GM21381 (cell line): ENCODE measurements around the gene COL27A1.

Experiments used
- ATAC-seq: cut with Tn5 transposase; IDR thresholded peaks from one replicate; pipeline ENCODE4 v1.9.1; 2021; ENCODE audit warnings: mild to moderate bottlenecking, moderate library complexity; ENCODE audit not compliant: unreplicated experiment

Gene COL27A1

GRCh38 chr9:114261987-114262386 lies 106.7 kb downstream of the COL27A1 start:
- ATAC-seq, result no peak

- ATAC-seq, result no peak
Measured at GRCh38 chr9:114263853-114264510, 108.6 kb downstream of the COL27A1 start.

- ATAC-seq, result no peak
Measured at GRCh38 chr9:114264806-114265550, 109.6 kb downstream of the COL27A1 start.

- no peak for ATAC-seq
Measured at GRCh38 chr9:114266969-114267368, 111.6 kb downstream of the COL27A1 start.

GRCh38 chr9:114269023-114269422 lies 113.7 kb downstream of the COL27A1 start:
- no peak for ATAC-seq

GRCh38 chr9:114270120-114270975 lies 115.0 kb downstream of the COL27A1 start:
- no peak for ATAC-seq

- ATAC-seq, result no peak
Measured at GRCh38 chr9:114271556-114272510, 116.5 kb downstream of the COL27A1 start.

GRCh38 chr9:114272739-114273431 lies 117.5 kb downstream of the COL27A1 start:
- no peak for ATAC-seq

- no peak for ATAC-seq
Measured at GRCh38 chr9:114273461-114273881, 118.1 kb downstream of the COL27A1 start.

- ATAC-seq, result no peak
Measured at GRCh38 chr9:114274217-114274616, 118.9 kb downstream of the COL27A1 start.

- ATAC-seq, result no peak
Measured at GRCh38 chr9:114275246-114276004, 120.1 kb downstream of the COL27A1 start.

GRCh38 chr9:114276908-114277821 lies 121.8 kb downstream of the COL27A1 start:
- ATAC-seq, result no peak

GRCh38 chr9:114278356-114278755 lies 123.0 kb downstream of the COL27A1 start:
- ATAC-seq, result no peak

GRCh38 chr9:114278881-114279570 lies 123.7 kb downstream of the COL27A1 start:
- no peak for ATAC-seq

GRCh38 chr9:114279693-114280092 lies 124.4 kb downstream of the COL27A1 start:
- no peak for ATAC-seq

GRCh38 chr9:114280636-114281472 lies 125.5 kb downstream of the COL27A1 start:
- ATAC-seq, result no peak
